ENCODE measurements around the gene NLRC5. TPM values are rescaled to one million over a fixed set of nuclear protein-coding genes. Genes with fewer than 3 reads are reported as not detected.

The NLRC5 gene
- total RNA-seq, 1 donor from 2014 or later = not detected

DNA sequence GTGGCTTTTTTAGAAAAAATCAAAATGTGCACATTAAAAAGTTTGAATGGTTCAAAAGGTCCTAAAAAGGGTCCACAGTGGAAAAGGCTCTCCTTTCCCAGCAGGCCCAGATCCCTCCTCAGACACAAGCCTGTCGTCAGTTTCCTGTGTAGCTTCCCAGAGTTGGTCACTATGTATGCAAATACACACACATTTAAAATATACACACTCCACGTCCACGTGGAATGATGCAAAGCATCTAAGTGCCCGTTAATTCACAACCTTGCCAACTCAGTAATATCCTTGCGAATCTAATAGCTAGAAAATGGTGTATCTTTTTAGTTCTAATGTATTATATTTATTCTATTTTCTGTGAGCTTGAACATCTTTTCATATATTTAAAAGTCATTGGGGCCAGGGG lies 17.7 kb downstream of the NLRC5 start:
- no peaks in the 10 kb centered on the region for H3K4me1 ChIP-seq
- no peaks in the 10 kb centered on the region for H3K36me3 ChIP-seq
- TF ChIP-seq EZH2phosphoT487 (IDR thresholded peaks at IDR 0.05) (no peak), EZH2 (IDR thresholded peaks at IDR 0.05) (no peak)
- TF ChIP-seq, protein P1, sequence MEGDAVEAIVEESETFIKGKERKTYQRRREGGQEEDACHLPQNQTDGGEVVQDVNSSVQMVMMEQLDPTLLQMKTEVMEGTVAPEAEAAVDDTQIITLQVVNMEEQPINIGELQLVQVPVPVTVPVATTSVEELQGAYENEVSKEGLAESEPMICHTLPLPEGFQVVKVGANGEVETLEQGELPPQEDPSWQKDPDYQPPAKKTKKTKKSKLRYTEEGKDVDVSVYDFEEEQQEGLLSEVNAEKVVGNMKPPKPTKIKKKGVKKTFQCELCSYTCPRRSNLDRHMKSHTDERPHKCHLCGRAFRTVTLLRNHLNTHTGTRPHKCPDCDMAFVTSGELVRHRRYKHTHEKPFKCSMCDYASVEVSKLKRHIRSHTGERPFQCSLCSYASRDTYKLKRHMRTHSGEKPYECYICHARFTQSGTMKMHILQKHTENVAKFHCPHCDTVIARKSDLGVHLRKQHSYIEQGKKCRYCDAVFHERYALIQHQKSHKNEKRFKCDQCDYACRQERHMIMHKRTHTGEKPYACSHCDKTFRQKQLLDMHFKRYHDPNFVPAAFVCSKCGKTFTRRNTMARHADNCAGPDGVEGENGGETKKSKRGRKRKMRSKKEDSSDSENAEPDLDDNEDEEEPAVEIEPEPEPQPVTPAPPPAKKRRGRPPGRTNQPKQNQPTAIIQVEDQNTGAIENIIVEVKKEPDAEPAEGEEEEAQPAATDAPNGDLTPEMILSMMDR (IDR thresholded peaks at IDR 0.05) = no peak
- Mint-ChIP-seq H3K36me3 (no peaks in the 10 kb centered on the region), H3K4me1 (peaks cover 2% of the 10 kb centered on the region), H3K27ac (no peak overlapping the region), H3K4me3 (no peak overlapping the region), H3K27me3 (ENCODE audit: insufficient read depth, low read depth) (peaks cover 13% of the 10 kb centered on the region), H3K9me3 (no peaks in the 10 kb centered on the region)
- H3K4me2 ChIP-seq = no peak overlapping the region
- H3K4me3 ChIP-seq = no peak overlapping the region
- no peaks in the 10 kb centered on the region for H3K27me3 ChIP-seq
- H3F3A ChIP-seq (ENCODE audit: low read depth) = no peaks in the 10 kb centered on the region
- no peaks in the 10 kb centered on the region for H3K9me3 ChIP-seq (ENCODE audit: low read depth)
- no peak overlapping the region for H2AFZ ChIP-seq (replicated peaks)
- no peak overlapping the region for H3K9ac ChIP-seq
- no peaks in the 10 kb centered on the region for H3K79me2 ChIP-seq (ENCODE audit: low read depth)
- no peak for DNase-seq (ENCODE audit: low spot score)
- no peak overlapping the region for H3K27ac ChIP-seq
- no peaks in the 10 kb centered on the region for H4K20me1 ChIP-seq (ENCODE audit: low read depth)

DNA sequence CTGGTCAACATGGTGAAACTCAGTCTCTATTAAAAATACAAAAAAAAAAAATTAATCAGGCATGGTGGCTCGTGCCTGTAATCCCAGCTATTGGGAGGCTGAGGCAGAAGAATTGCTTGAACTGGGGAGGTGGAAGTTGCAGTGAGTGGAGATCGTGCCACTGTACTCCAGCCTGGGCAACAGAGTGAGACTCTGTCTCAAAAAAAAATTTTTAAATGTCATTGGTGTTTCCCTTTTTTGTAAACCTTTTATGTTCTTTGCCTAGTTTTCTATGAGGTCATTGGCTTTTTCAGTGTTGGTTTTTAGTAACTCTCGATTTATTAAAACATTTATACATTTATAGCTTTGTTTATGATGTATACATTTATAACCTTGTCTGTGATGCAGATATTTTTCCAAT lies 18.2 kb downstream of the NLRC5 start:
- Histone ChIP-seq H3K4me1 (no peaks in the 10 kb centered on the region), H3K4me3 (no peak overlapping the region), H3K4me2 (no peak overlapping the region), H3K36me3 (no peaks in the 10 kb centered on the region), H3K9me3 (ENCODE audit: low read depth) (no peaks in the 10 kb centered on the region), H3K27me3 (no peaks in the 10 kb centered on the region), H3K79me2 (ENCODE audit: low read depth) (no peaks in the 10 kb centered on the region), H2AFZ (replicated peaks) (no peak overlapping the region), H3F3A (ENCODE audit: low read depth) (no peaks in the 10 kb centered on the region), H3K27ac (no peak overlapping the region), H4K20me1 (ENCODE audit: low read depth) (no peaks in the 10 kb centered on the region), H3K9ac (no peak overlapping the region)
- no peak overlapping the region for H3K4me3 Mint-ChIP-seq
- peaks cover 12% of the 10 kb centered on the region for H3K27me3 Mint-ChIP-seq (ENCODE audit: insufficient read depth, low read depth)
- H3K36me3 Mint-ChIP-seq = no peaks in the 10 kb centered on the region
- H3K4me1 Mint-ChIP-seq = peaks cover 7% of the 10 kb centered on the region
- H3K9me3 Mint-ChIP-seq = no peaks in the 10 kb centered on the region
- H3K27ac Mint-ChIP-seq = no peak overlapping the region
- no peak for DNase-seq (ENCODE audit: low spot score)
- TF ChIP-seq EZH2 (IDR thresholded peaks at IDR 0.05) (no peak), EZH2phosphoT487 (IDR thresholded peaks at IDR 0.05) (no peak)
- TF ChIP-seq, protein P1 (IDR thresholded peaks at IDR 0.05) = no peak

DNA sequence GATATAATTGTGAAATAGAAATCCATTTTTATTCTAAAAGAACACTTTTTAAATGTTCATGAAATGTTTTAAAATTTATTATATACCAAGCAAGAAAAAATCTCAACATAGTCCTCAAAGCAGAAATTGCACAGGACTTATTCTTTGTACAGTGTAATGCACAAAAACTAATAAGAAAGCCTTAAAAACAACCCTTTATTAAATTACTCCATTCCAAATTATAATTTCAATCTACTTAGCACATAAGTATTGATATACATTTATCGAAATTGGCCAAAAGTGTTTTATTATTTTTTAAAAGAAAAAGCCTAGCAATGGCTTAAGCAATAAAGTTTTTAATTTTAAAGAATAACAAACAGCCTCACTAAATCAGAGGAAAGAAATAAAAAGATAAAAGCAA lies 19.1 kb downstream of the NLRC5 start:
- Histone ChIP-seq H3K9me3 (ENCODE audit: low read depth) (no peaks in the 10 kb centered on the region), H3K4me3 (no peak overlapping the region), H2AFZ (replicated peaks) (no peak overlapping the region), H3K79me2 (ENCODE audit: low read depth) (no peaks in the 10 kb centered on the region), H3K27ac (no peak overlapping the region), H3K36me3 (no peaks in the 10 kb centered on the region), H3K27me3 (no peaks in the 10 kb centered on the region), H4K20me1 (ENCODE audit: low read depth) (no peaks in the 10 kb centered on the region), H3K4me2 (no peak overlapping the region), H3K9ac (no peak overlapping the region), H3K4me1 (no peaks in the 10 kb centered on the region), H3F3A (ENCODE audit: low read depth) (no peaks in the 10 kb centered on the region)
- Mint-ChIP-seq H3K27ac (no peak overlapping the region), H3K27me3 (ENCODE audit: insufficient read depth, low read depth) (peaks cover 12% of the 10 kb centered on the region), H3K4me1 (peaks cover 7% of the 10 kb centered on the region), H3K4me3 (no peak overlapping the region), H3K36me3 (no peaks in the 10 kb centered on the region), H3K9me3 (no peaks in the 10 kb centered on the region)
- TF ChIP-seq EZH2 (IDR thresholded peaks at IDR 0.05) = no peak
- no peak for TF ChIP-seq EZH2phosphoT487 (IDR thresholded peaks at IDR 0.05)
- TF ChIP-seq, protein P1 (IDR thresholded peaks at IDR 0.05) = no peak
- no peak for DNase-seq (ENCODE audit: low spot score)

All from neural progenitor cell (in vitro differentiated cells).